ENCODE measurements around the gene GOT2. TPM values are rescaled to one million over a fixed set of nuclear protein-coding genes. Genes with fewer than 3 reads are reported as not detected.

The GOT2 gene
- total and polyA plus RNA-seq, 12 donors, result 154 to 658 (median 544) TPM

DNA sequence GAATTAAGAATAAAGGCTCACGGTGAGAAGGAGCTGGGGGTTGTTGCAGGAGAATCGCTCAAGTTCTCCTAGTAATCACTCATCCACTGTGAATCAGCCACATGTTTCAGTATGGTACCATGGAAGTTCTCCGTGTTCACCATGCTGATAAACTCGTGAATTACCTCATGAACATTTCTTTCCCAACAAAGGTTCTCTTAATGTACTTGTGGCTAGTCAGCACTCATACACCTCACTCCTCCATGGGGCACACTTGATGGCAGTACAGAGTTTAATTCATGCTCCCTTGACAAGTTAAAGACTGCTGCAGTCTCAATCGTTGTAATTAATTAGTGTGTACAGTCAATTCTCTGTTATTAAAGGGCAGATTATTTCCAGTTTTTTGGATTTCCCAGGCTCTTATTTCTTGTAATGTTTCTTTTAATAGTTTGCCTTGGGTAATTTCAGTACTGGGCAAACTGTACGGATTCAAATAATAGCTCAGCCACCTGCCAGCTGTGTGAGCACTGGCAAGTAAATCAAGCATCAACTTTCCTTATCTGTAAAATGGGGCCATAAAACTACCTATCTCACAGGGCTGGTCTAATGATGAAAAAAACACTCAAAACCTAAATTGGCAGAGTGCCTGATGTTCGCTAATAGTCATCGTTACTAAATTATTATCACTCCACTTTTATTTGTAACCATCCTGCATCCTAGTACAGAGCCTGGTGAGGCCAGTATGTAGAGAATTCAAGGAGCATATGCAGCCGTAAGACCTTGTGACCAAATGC, 6.1 kb downstream of the GOT2 start:
- intact Hi-C loops (cut with DNase I), result no loop called here
- H3K4me1 ChIP-seq, result peaks cover 0 to 59% (median 35%) of the 10 kb centered on the region in 9 donors
- 69 to 75% methylated on average over 9 of the region's 9 CpGs for WGBS, 2 donors
- H3K27ac ChIP-seq, result peak overlapping the region in 7 of 10 donors; percentile 40 to 83 (median 74)
- no peaks in the 10 kb centered on the region for H3K27me3 ChIP-seq
- no peak overlapping the region for H3K4me3 ChIP-seq
- ATAC-seq (peak in 6 of 8 donors; percentile 15 to 69 (median 54)), DNase-seq (no peak)
- peaks cover 0 to 20% (median 8%) of the 10 kb centered on the region in 9 donors for H3K36me3 ChIP-seq
- TF ChIP-seq, protein P1, sequence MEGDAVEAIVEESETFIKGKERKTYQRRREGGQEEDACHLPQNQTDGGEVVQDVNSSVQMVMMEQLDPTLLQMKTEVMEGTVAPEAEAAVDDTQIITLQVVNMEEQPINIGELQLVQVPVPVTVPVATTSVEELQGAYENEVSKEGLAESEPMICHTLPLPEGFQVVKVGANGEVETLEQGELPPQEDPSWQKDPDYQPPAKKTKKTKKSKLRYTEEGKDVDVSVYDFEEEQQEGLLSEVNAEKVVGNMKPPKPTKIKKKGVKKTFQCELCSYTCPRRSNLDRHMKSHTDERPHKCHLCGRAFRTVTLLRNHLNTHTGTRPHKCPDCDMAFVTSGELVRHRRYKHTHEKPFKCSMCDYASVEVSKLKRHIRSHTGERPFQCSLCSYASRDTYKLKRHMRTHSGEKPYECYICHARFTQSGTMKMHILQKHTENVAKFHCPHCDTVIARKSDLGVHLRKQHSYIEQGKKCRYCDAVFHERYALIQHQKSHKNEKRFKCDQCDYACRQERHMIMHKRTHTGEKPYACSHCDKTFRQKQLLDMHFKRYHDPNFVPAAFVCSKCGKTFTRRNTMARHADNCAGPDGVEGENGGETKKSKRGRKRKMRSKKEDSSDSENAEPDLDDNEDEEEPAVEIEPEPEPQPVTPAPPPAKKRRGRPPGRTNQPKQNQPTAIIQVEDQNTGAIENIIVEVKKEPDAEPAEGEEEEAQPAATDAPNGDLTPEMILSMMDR (IDR thresholded peaks at IDR 0.05), result no peak
- no peaks in the 10 kb centered on the region for H3K9me3 ChIP-seq

GRCh38 chr16:58727028-58727781, 6.9 kb downstream of the GOT2 start:
- 80 to 86% methylated on average over 9 of the region's 9 CpGs for WGBS, 2 donors
- no peaks in the 10 kb centered on the region for H3K27me3 ChIP-seq
- intact Hi-C loops (cut with DNase I), result no loop called here
- no peaks in the 10 kb centered on the region for H3K9me3 ChIP-seq
- peaks cover 0 to 28% (median 8%) of the 10 kb centered on the region in 9 donors for H3K36me3 ChIP-seq
- peak overlapping the region in 5 of 10 donors; percentile 40 to 83 (median 73) for H3K27ac ChIP-seq
- TF ChIP-seq, protein P1 (IDR thresholded peaks at IDR 0.05), result no peak
- no peak for DNase-seq
- H3K4me3 ChIP-seq, result no peak overlapping the region
- peaks cover 0 to 51% (median 27%) of the 10 kb centered on the region in 9 donors for H3K4me1 ChIP-seq
- ATAC-seq, result peak in 1 of 8 donors; percentile 21

DNA sequence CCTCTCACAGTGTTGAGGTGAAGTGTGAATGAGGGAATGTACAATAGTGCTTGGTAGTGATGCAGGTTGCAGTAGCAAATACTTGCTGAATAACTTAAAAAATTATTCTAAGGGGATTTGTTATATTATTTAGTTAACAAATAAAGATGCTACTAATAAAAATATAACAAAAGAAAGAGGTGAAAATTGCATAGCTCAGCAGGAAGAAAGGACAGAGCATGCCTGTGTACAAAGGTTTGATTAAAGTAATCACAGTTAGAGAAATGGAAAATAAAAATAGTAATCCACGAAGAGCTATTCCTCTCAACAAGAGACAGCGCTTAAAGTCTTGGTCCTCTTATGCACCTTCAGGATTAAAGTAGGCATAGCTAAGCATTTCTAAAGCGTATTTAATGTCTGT, 11.0 kb downstream of the GOT2 start:
- no peak overlapping the region for H3K27ac ChIP-seq
- ATAC-seq (no peak), DNase-seq (no peak)
- H3K36me3 ChIP-seq, result peaks cover 0 to 66% (median 47%) of the 10 kb centered on the region in 9 donors
- no peaks in the 10 kb centered on the region for H3K27me3 ChIP-seq
- no peak overlapping the region for H3K4me3 ChIP-seq
- TF ChIP-seq, protein P1 (IDR thresholded peaks at IDR 0.05), result no peak
- no peaks in the 10 kb centered on the region for H3K9me3 ChIP-seq
- 48 to 59% methylated on average over 3 of the region's 3 CpGs for WGBS, 2 donors
- H3K4me1 ChIP-seq, result peaks cover 0 to 10% (median under 1%) of the 10 kb centered on the region in 9 donors
- intact Hi-C loops (cut with DNase I), result no loop called here

DNA sequence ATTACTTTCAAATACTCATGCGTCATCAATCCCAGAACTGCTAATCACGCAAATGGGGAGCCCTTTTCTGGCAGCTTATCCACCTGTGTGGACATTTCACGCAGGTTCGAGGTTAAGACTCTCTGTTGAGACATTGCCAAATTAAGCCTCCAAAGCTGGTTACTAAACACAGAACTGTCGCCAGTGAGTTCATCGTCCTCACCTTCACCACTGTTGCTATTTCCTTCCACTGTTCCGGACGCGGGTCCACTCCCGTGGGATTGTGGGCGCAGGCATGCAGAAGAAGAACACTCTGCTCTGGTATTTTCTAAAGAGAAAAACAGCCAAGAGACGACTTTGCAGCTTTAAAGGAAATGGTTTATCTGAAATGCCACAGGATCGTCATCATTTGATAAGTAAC, 16.1 kb downstream of the GOT2 start:
- 79 to 82% methylated on average over 13 of the region's 13 CpGs for WGBS, 2 donors
- Histone ChIP-seq H3K27ac (no peak overlapping the region), H3K4me3 (no peak overlapping the region), H3K9me3 (no peaks in the 10 kb centered on the region), H3K36me3 (peaks cover 0 to 100% (median 64%) of the 10 kb centered on the region in 9 donors), H3K4me1 (no peaks in the 10 kb centered on the region), H3K27me3 (no peaks in the 10 kb centered on the region)
- DNase-seq, result no peak
- TF ChIP-seq, protein P1 (IDR thresholded peaks at IDR 0.05), result no peak
- intact Hi-C loops (cut with DNase I), result no loop called here
- ATAC-seq, result no peak
